Peyer's patch (tissue), 4 donors: Measurements from ENCODE around the gene ANXA3.

ENCODE experiments used
- POLR2A ChIP-seq, 2 donors: fragments of 450-650 bp; IDR thresholded peaks; one replicate each; pipeline ENCODE4 v1.5.1; 2017; ENCODE audit warnings: antibody characterized with exemption in 2 of 2, mild to moderate bottlenecking in 2 of 2, moderate library complexity in 2 of 2
- TF ChIP-seq, protein P1 (sequence below), 6 experiments: fragments of 450-650 bp in 4 of 6; fragments of 200-600 bp in 2 of 6; sonication (generic) in 1 of 6; IDR thresholded peaks; one replicate each; pipeline ENCODE4 v1.5.1; 2017 to 2019; ENCODE audit warnings: antibody characterized with exemption in 6 of 6, mild to moderate bottlenecking in 3 of 6, moderate library complexity in 1 of 6

DNA sequence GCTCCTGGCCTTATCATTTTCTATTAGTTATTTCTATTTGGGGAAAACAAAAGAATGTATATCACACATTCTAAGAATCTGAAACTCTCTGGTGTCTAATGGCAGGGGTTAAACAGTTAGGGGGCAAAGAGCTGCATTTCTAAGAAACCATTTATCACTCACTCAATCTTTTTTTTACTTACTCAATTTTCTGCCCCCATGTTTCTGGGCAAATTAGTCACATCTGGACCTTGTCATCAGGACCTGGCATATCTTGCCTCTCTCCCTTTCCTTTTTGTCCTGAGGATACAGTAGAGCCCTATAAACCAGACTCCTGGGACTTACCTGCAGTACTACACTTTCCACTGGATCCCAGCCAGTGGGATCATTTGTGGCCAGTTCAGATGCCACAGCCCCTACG, 89.1 kb downstream of the ANXA3 start:
- TF ChIP-seq, protein P1, sequence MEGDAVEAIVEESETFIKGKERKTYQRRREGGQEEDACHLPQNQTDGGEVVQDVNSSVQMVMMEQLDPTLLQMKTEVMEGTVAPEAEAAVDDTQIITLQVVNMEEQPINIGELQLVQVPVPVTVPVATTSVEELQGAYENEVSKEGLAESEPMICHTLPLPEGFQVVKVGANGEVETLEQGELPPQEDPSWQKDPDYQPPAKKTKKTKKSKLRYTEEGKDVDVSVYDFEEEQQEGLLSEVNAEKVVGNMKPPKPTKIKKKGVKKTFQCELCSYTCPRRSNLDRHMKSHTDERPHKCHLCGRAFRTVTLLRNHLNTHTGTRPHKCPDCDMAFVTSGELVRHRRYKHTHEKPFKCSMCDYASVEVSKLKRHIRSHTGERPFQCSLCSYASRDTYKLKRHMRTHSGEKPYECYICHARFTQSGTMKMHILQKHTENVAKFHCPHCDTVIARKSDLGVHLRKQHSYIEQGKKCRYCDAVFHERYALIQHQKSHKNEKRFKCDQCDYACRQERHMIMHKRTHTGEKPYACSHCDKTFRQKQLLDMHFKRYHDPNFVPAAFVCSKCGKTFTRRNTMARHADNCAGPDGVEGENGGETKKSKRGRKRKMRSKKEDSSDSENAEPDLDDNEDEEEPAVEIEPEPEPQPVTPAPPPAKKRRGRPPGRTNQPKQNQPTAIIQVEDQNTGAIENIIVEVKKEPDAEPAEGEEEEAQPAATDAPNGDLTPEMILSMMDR (IDR thresholded peaks at IDR 0.05): no peak
- no peak for TF ChIP-seq POLR2A (IDR thresholded peaks at IDR 0.05)
